WI38 (cell line): ENCODE data around the gene NLRP11.
"Not testable (repeated sequence)": the region's sequence is repeated elsewhere in the genome, so short reads cannot be mapped to it uniquely, and the experiment has no call there.

Experiments
- H3K4me3 ChIP-seq: 2 replicates; pipeline ENCODE4 v1.5.1; 2011; ENCODE audit warnings: low read depth, mild to moderate bottlenecking, control low read depth, low read length
- CTCF ChIP-seq: IDR thresholded peaks from 2 replicates; pipeline ENCODE4 v1.5.1; 2012; ENCODE audit warnings: low read depth, mild to moderate bottlenecking, control low read depth, low read length

The NLRP11 gene

GRCh38 chr19:55801416-55801815 is 30.4 kb downstream of the NLRP11 start:
- no peak for TF ChIP-seq CTCF
- H3K4me3 ChIP-seq: no peak overlapping the region

- no peak for TF ChIP-seq CTCF
- no peak overlapping the region for H3K4me3 ChIP-seq
Measured at GRCh38 chr19:55795021-55795420, 36.8 kb downstream of the NLRP11 start.

DNA sequence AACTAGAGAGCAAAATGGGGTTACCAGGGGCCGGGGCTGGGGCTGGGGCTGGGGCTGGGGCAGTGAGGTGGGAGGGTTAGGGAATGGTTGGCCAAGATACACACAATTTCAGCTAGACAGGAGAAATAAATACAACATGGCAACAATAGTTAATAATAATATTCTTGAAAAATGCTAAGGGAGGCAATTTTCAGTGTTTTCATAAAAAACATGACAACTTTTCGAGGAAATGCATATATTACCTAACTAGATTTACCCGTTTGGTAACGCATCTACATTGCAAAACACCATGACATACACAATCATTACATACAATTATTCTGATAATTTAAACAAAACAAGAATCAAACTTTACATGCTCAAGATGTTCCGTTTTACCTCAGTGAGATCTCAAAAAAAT is 50.7 kb downstream of the NLRP11 start:
- H3K4me3 ChIP-seq: no peak overlapping the region
- TF ChIP-seq CTCF: no peak

DNA sequence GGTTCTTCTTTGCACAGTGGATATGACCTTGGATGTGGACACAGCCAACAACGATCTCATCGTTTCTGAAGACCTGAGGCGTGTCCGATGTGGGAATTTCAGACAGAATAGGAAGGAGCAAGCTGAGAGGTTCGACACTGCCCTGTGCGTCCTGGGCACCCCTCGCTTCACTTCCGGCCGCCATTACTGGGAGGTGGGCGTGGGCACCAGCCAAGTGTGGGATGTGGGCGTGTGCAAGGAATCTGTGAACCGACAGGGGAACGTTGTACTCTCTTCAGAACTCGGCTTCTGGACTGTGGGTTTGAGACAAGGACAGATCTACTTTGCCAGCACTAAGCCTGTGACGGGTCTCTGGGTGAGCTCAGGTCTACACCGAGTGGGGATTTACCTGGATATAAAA is 53.5 kb downstream of the NLRP11 start:
- TF ChIP-seq CTCF: no peak

GRCh38 chr19:55777528-55777927 is 54.3 kb downstream of the NLRP11 start:
- no peak for TF ChIP-seq CTCF
- no peak overlapping the region for H3K4me3 ChIP-seq

More for the DNA sequence above, 53.5 kb downstream of the NLRP11 start:
- no peak overlapping the region for H3K4me3 ChIP-seq

DNA sequence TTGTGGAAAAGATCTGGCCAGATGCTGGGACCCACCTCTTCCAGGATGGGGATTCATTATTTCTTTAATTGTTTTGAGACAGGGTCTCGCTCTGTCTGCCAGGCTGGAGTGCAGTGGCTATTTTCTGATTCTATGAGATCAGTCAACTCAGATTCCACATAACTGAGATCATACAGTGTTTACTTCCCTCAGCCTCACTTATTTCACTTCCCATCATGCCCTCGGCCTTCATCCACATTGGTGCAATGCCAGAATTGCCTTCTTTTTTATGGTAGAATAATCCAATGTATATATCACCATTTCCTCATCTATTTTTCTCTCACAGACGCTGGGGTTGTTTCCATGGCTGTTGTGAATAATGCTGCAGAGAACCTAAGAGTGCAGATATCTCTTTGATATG is 62.2 kb downstream of the NLRP11 start:
- H3K4me3 ChIP-seq: not testable (repeated sequence)

GRCh38 chr19:55768818-55769217 is 63.0 kb downstream of the NLRP11 start, which contains the start of gene RFPL4AL1:
Gene RFPL4AL1 (plus strand): TSS chr19:55769118. CDS start chr19:55771805, 2,687 bp downstream.
- not testable (repeated sequence) for H3K4me3 ChIP-seq

GRCh38 chr19:55766466-55766865 is 65.3 kb downstream of the NLRP11 start:
- TF ChIP-seq CTCF: no peak
- H3K4me3 ChIP-seq: no peak overlapping the region

- not testable (repeated sequence) for H3K4me3 ChIP-seq
Measured at GRCh38 chr19:55758797-55759196, 73.0 kb downstream of the NLRP11 start, which contains the start of gene RFPL4A. Gene RFPL4A (plus strand): TSS chr19:55759097. CDS start chr19:55761801, 2,704 bp downstream.

DNA sequence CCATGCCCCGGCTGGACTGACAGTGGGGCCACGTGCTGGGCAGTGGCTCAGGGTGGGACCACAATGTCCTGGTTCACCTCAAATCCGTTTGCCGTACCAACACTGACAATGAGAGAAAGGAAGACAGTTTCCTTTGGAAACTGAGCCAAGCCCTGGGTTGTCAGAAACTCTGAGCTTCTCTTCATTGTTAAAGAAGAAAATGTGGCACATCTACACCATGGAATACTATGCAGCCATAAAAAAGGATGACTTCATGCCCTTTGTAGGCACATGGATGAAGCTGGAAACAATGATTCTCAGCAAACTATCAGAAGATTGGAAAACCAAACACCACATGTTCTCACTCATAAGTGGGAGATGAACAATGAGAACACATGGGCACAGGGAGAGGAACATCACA is 75.0 kb downstream of the NLRP11 start:
- H3K4me3 ChIP-seq: not testable (repeated sequence)
